Psoas muscle (tissue), 8 donors: ENCODE data around the gene PKDCC. TPM values are rescaled to one million over a fixed set of nuclear protein-coding genes. Genes with fewer than 3 reads are reported as not detected.

Source experiments
- ATAC-seq, 4 donors: fragments of 200-7000 bp; cut with Tn5 transposase; one replicate each; pipeline ENCODE4 v1.9.1; 2020; ENCODE audit warnings: moderate library complexity in 3 of 4, mild to moderate bottlenecking in 2 of 4
- DNase-seq, 2 donors: peaks; one replicate each; pipeline ENCODE4 v3.0.0-alpha.2; 2020
- H3K27ac ChIP-seq: fragments of 200-600 bp; one replicate; pipeline ENCODE4 v1.8.0; 2022
- H3K27me3 ChIP-seq, 3 donors: fragments of 200-600 bp in 1 of 3; one replicate each; pipeline versions ENCODE4 v1.6.1 to v1.8.0; 2013 to 2022; ENCODE audit warnings: low read length in 2 of 3, mild to moderate bottlenecking in 2 of 3, moderate library complexity in 1 of 3; ENCODE audit not compliant: insufficient read depth in 3 of 3
- H3K36me3 ChIP-seq, 2 donors: fragments of 200-600 bp in 1 of 2; one replicate each; pipeline versions ENCODE4 v1.6.1 to v1.8.0; 2013 to 2022; ENCODE audit warnings: low read depth in 1 of 2, mild to moderate bottlenecking in 1 of 2, moderate library complexity in 1 of 2; ENCODE audit not compliant: insufficient read depth in 1 of 2
- H3K4me1 ChIP-seq: fragments of 200-600 bp; one replicate; pipeline ENCODE4 v1.8.0; 2022
- H3K4me3 ChIP-seq: fragments of 200-600 bp; one replicate; pipeline ENCODE4 v1.8.0; 2022; ENCODE audit warnings: mild to moderate bottlenecking
- H3K9me3 ChIP-seq: fragments of 200-600 bp; one replicate; pipeline ENCODE4 v1.8.0; 2022
- CTCF ChIP-seq: fragments of 200-600 bp; IDR thresholded peaks from one replicate; pipeline ENCODE4 v1.8.0; 2022; ENCODE audit warnings: antibody characterized with exemption
- WGBS, 3 donors: extraction: QIAGEN DNeasy Blood & Tissue Kit; methylation state at CpG; one replicate each; pipeline versions ENCODE4 v1.1.6 to v1.1.7; 2013; 5-methylcytosine and 5-hydroxymethylcytosine counted together
- intact Hi-C, 2 donors: fragments of 100-400 bp; cut with DNase I; formaldehyde crosslinking; loops; one replicate each; pipeline versions ENCODE4 v1.11.0 to v1.14.2; 2022
- polyA plus RNA-seq, 3 donors: library from polyadenylated mRNA; stranded (reverse); fragments of 200-250 nt; gene quantifications; one replicate each; pipeline ENCODE4 v1.2.3, GENCODE V29; 2013
- total RNA-seq, 4 donors: library from RNA; stranded (reverse); fragmentation: NEBNext Ultra II Directional in 2 of 4; extraction: Animal tissue kit (Norgen Biotek cat#: 25700) in 2 of 4; gene quantifications; one replicate each; pipeline versions ENCODE4 v1.2.1 to v1.2.4, GENCODE V29; 2021 to 2023
- donor health status: healthy with polysubstance abuse.
- donor health status: DM: no; HTN: no; CAD: no; lungs with moderate emphysema.
- donor health status: Bipolar disorder and iron deficiency.
- donor health status: healthy.
- donor health status: DM: yes; HTN: yes; CAD: no.
- donor health status: DM: no; HTN: no; CAD: no.
- donor health status: DM: no; HTN: no; CAD: no.
- donor health status: DM: yes; HTN: yes; CAD: no.

The PKDCC gene
- total and polyA plus RNA-seq, 7 donors: 45.6 to 209 (median 153) TPM

- Histone ChIP-seq H3K27me3 (no peaks in the 10 kb centered on the region), H3K9me3 (no peaks in the 10 kb centered on the region), H3K36me3 (peaks cover 0 to 44% of the 10 kb centered on the region in 2 donors), H3K4me1 (peaks cover 82% of the 10 kb centered on the region), H3K27ac (peak overlapping the region; percentile 94), H3K4me3 (peak overlapping the region; percentile 95)
- intact Hi-C loops: loop anchor here (2.0 to 5.0 kb wide), 3 partner anchors 15 to 127 kb away; no protein-coding TSS in a partner anchor
- DNase-seq (peak; percentile 68 to 89), ATAC-seq (peak; percentile 80 to 90 (median 84))
- no peak for TF ChIP-seq CTCF
- 12 to 27% (median 19%) methylated on average over 23 to 24 of the region's 24 CpGs for WGBS, 3 donors
Observed at GRCh38 chr2:42053791-42054701, 6.2 kb downstream of the PKDCC start.

GRCh38 chr2:42054714-42055430 lies 7.1 kb downstream of the PKDCC start:
- DNase-seq: peak in 1 of 2 donors; percentile 26
- Histone ChIP-seq H3K9me3 (no peaks in the 10 kb centered on the region), H3K27me3 (no peaks in the 10 kb centered on the region), H3K27ac (peak overlapping the region; percentile 94), H3K4me1 (peaks cover 90% of the 10 kb centered on the region), H3K4me3 (peak overlapping the region; percentile 95), H3K36me3 (peaks cover 0 to 50% of the 10 kb centered on the region in 2 donors)
- 65 to 68% (median 65%) methylated on average over 19 of the region's 19 CpGs for WGBS, 3 donors
- ATAC-seq: peak; percentile 4 to 25 (median 9)
- TF ChIP-seq CTCF: peak; percentile 16
- intact Hi-C loops: loop anchor here (2.0 to 5.0 kb wide), 2 partner anchors 14 to 128 kb away; no protein-coding TSS in a partner anchor

GRCh38 chr2:42055573-42056514 lies 8.0 kb downstream of the PKDCC start:
- H3K4me3 ChIP-seq: no peak overlapping the region
- no peak for TF ChIP-seq CTCF
- peaks cover 0 to 50% of the 10 kb centered on the region in 2 donors for H3K36me3 ChIP-seq
- H3K4me1 ChIP-seq: peaks cover 96% of the 10 kb centered on the region
- H3K27me3 ChIP-seq: no peaks in the 10 kb centered on the region
- 40 to 63% (median 51%) methylated on average over 4 of the region's 4 CpGs for WGBS, 3 donors
- intact Hi-C loops: loop anchor here in 1 of 2 donors (2.0 kb wide), 1 partner anchor 13 kb away; no protein-coding TSS in a partner anchor
- no peaks in the 10 kb centered on the region for H3K9me3 ChIP-seq
- DNase-seq (no peak), ATAC-seq (no peak)
- H3K27ac ChIP-seq: peak overlapping the region; percentile 94
